Neural progenitor cell (in vitro differentiated cells): ENCODE measurements around the gene PTGER2. TPM values are rescaled to one million over a fixed set of nuclear protein-coding genes. Genes with fewer than 3 reads are reported as not detected.

Experiments used
- DNase-seq: peaks from one replicate; pipeline ENCODE4 v3.0.0-alpha.2; 2016; ENCODE audit warnings: low spot score
- H2AFZ ChIP-seq: fragments of 200-600 bp; sonication (generic); replicated peaks from 2 replicates; pipeline ENCODE4 v1.6.1; 2016; ENCODE audit warnings: antibody characterized with exemption
- H3F3A ChIP-seq: fragments of 200-600 bp; sonication (generic); 2 replicates; pipeline ENCODE4 v1.6.1; 2016; ENCODE audit warnings: antibody characterized with exemption, low read depth
- H3K27ac ChIP-seq: fragments of 200-600 bp; sonication (generic); 2 replicates; pipeline ENCODE4 v1.5.1; 2016; ENCODE audit warnings: mild to moderate bottlenecking
- H3K27me3 ChIP-seq: fragments of 200-600 bp; sonication (generic); 2 replicates; pipeline ENCODE4 v1.6.1; 2016; ENCODE audit warnings: mild to moderate bottlenecking, moderate library complexity
- H3K36me3 ChIP-seq: fragments of 200-600 bp; sonication (generic); 2 replicates; pipeline ENCODE4 v1.5.1; 2016
- H3K4me1 ChIP-seq: fragments of 200-600 bp; sonication (generic); 2 replicates; pipeline ENCODE4 v1.6.1; 2016; ENCODE audit warnings: mixed run types
- H3K4me2 ChIP-seq: fragments of 200-600 bp; sonication (generic); 2 replicates; pipeline ENCODE4 v1.6.1; 2016
- H3K4me3 ChIP-seq: fragments of 200-600 bp; sonication (generic); 2 replicates; pipeline ENCODE4 v1.5.1; 2016
- H3K79me2 ChIP-seq: fragments of 200-600 bp; sonication (generic); 2 replicates; pipeline ENCODE4 v1.6.1; 2016; ENCODE audit warnings: low read depth
- H3K9ac ChIP-seq: fragments of 200-600 bp; sonication (generic); 2 replicates; pipeline ENCODE4 v1.6.1; 2016
- H3K9me3 ChIP-seq: fragments of 200-600 bp; sonication (generic); 2 replicates; pipeline ENCODE4 v1.5.1; 2016; ENCODE audit warnings: low read depth
- H4K20me1 ChIP-seq: fragments of 200-600 bp; sonication (generic); 2 replicates; pipeline ENCODE4 v1.6.1; 2016; ENCODE audit warnings: low read depth
- H3K27ac Mint-ChIP-seq: 3 replicates; pipeline ENCODE4 v1.8.0; 2021; ENCODE audit warnings: mixed read lengths
- H3K27me3 Mint-ChIP-seq: 2 replicates; pipeline ENCODE4 v1.8.0; 2022; ENCODE audit warnings: low read depth, mild to moderate bottlenecking, inconsistent platforms, moderate library complexity, mixed read lengths; ENCODE audit not compliant: insufficient read depth
- H3K36me3 Mint-ChIP-seq: 3 replicates; pipeline ENCODE4 v1.8.0; 2021; ENCODE audit warnings: mixed read lengths
- H3K4me1 Mint-ChIP-seq: 3 replicates; pipeline ENCODE4 v1.8.0; 2021; ENCODE audit warnings: mixed read lengths
- H3K4me3 Mint-ChIP-seq: 3 replicates; pipeline ENCODE4 v1.8.0; 2021; ENCODE audit warnings: mild to moderate bottlenecking, moderate library complexity, mixed read lengths
- H3K9me3 Mint-ChIP-seq: 3 replicates; pipeline ENCODE4 v1.8.0; 2020; ENCODE audit warnings: mixed read lengths
- EZH2 ChIP-seq: fragments of 200-600 bp; sonication (generic); IDR thresholded peaks from 2 replicates; pipeline ENCODE4 v1.6.1; 2017; ENCODE audit warnings: antibody characterized with exemption, mild to moderate bottlenecking, moderate library complexity
- EZH2phosphoT487 ChIP-seq: fragments of 200-600 bp; sonication (generic); IDR thresholded peaks from 2 replicates; pipeline ENCODE4 v1.6.1; 2017; ENCODE audit warnings: antibody characterized with exemption
- total RNA-seq: library from RNA; depleted of rRNA; stranded (reverse); fragments of >200 nt; gene quantifications from 2 replicates; pipeline ENCODE4 v1.2.3, GENCODE V29; 2015; ENCODE audit warnings: low replicate concordance
- TF ChIP-seq, protein P1 (sequence below): fragments of 200-600 bp; sonication (generic); IDR thresholded peaks from 2 replicates; pipeline ENCODE4 v1.5.1; 2017; ENCODE audit warnings: antibody characterized with exemption, mild to moderate bottlenecking

The PTGER2 gene
- total RNA-seq, 1 donor from 2014 or later, result not detected

DNA sequence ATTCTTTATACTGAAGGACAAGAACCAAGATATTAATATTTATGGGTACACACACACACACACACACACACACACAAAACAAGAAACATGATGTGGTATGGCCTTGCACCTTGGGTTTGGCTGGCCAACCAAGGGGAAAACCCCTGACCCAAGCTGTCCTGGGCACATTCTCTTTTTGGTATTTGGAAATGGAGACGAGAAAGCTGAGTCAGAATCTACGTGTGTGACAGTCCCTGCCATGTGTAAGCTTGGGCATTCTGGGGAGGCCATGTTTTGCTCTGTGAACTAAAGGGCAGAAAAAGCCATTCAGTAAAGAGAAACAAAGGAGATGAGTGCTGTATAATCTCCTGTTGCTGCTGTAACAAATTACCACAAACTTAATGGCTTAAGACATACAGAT is 35.6 kb downstream of the PTGER2 start:
- Histone ChIP-seq H3K79me2 (no peaks in the 10 kb centered on the region), H2AFZ (no peak overlapping the region), H3K9me3 (no peaks in the 10 kb centered on the region), H3K4me2 (no peak overlapping the region), H3K27me3 (no peaks in the 10 kb centered on the region), H3K4me3 (no peak overlapping the region), H3K27ac (no peak overlapping the region), H3K9ac (no peak overlapping the region), H3F3A (no peaks in the 10 kb centered on the region), H3K4me1 (peaks cover 4% of the 10 kb centered on the region), H3K36me3 (no peaks in the 10 kb centered on the region), H4K20me1 (no peaks in the 10 kb centered on the region)
- no peak for DNase-seq
- no peaks in the 10 kb centered on the region for H3K36me3 Mint-ChIP-seq
- H3K9me3 Mint-ChIP-seq, result no peaks in the 10 kb centered on the region
- H3K27ac Mint-ChIP-seq, result no peak overlapping the region
- H3K27me3 Mint-ChIP-seq, result peaks cover 4% of the 10 kb centered on the region
- H3K4me3 Mint-ChIP-seq, result no peak overlapping the region
- TF ChIP-seq EZH2, result no peak
- no peak for TF ChIP-seq EZH2phosphoT487
- TF ChIP-seq, protein P1, sequence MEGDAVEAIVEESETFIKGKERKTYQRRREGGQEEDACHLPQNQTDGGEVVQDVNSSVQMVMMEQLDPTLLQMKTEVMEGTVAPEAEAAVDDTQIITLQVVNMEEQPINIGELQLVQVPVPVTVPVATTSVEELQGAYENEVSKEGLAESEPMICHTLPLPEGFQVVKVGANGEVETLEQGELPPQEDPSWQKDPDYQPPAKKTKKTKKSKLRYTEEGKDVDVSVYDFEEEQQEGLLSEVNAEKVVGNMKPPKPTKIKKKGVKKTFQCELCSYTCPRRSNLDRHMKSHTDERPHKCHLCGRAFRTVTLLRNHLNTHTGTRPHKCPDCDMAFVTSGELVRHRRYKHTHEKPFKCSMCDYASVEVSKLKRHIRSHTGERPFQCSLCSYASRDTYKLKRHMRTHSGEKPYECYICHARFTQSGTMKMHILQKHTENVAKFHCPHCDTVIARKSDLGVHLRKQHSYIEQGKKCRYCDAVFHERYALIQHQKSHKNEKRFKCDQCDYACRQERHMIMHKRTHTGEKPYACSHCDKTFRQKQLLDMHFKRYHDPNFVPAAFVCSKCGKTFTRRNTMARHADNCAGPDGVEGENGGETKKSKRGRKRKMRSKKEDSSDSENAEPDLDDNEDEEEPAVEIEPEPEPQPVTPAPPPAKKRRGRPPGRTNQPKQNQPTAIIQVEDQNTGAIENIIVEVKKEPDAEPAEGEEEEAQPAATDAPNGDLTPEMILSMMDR, result no peak
- peaks cover 5% of the 10 kb centered on the region for H3K4me1 Mint-ChIP-seq

DNA sequence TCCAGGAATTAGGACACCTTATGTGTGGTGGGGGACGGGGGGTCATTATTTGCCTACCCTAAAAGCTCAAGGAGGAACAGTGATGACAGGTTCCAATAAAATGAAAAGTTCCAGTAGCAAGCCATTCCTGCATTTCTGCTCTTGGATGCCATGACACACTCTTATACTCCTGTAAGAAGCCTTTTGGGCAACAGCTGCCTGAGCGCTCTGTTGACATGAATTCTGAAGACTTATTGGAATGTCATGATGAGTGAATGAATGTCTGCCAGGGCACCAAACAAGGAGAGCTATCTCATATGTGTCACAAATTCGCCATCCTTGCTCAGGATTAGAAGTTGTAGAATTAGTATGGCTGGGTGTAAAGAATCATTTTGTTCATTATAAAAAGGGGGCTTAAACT is 36.3 kb downstream of the PTGER2 start:
- no peaks in the 10 kb centered on the region for H3K9me3 Mint-ChIP-seq
- peaks cover 5% of the 10 kb centered on the region for H3K4me1 Mint-ChIP-seq
- Histone ChIP-seq H3K4me2 (no peak overlapping the region), H3K27ac (no peak overlapping the region), H3K27me3 (no peaks in the 10 kb centered on the region), H4K20me1 (no peaks in the 10 kb centered on the region), H3K4me1 (peaks cover 4% of the 10 kb centered on the region), H3K4me3 (no peak overlapping the region), H3K79me2 (no peaks in the 10 kb centered on the region), H3K9me3 (no peaks in the 10 kb centered on the region), H3K9ac (no peak overlapping the region), H3K36me3 (no peaks in the 10 kb centered on the region), H3F3A (no peaks in the 10 kb centered on the region), H2AFZ (no peak overlapping the region)
- no peaks in the 10 kb centered on the region for H3K36me3 Mint-ChIP-seq
- no peak for DNase-seq
- no peak overlapping the region for H3K4me3 Mint-ChIP-seq
- TF ChIP-seq EZH2 (no peak), EZH2phosphoT487 (no peak)
- TF ChIP-seq, protein P1, result no peak
- H3K27ac Mint-ChIP-seq, result no peak overlapping the region
- peaks cover 4% of the 10 kb centered on the region for H3K27me3 Mint-ChIP-seq

DNA sequence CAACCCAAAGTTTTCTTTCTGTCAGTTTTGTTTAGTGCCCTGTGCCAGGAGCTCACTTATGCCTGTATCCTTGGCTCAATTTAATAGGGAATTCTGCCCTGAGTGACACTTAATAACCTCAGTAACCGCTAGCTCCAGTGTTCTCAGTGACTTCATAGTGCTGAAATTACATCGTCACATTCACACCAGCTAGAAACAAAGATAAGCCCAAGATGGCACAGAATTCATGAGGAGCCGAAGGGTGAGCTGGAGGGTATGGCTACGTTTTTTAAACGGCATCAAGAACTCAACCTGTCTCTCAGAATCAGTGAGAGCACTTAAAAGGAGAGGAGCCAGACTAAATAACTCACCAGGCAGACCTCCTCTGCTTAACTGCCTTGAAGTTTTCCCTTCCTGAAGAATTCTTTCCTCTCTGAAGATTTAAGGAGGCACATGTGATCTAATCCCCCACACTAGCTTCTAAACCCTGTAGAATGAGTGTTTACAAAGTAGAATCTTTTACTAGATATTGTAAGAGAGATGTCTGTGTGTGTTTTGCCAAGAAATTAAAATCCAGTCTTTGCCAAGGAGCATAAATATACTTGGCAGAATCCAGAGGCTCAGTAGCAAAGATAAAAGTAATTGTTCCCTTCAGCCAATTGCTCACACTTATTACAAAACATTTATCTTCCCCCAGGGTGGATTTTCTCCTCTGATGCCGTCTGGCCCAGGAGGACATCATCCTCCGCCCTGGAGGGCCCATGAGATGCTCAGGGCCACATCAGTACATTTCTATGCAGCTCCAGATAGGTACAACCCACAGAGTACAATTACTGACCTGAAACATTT is 37.3 kb downstream of the PTGER2 start:
- no peak overlapping the region for H3K4me3 Mint-ChIP-seq
- H3K9me3 ChIP-seq, result no peaks in the 10 kb centered on the region
- TF ChIP-seq, protein P1, result no peak
- TF ChIP-seq EZH2, result no peak
- no peak for TF ChIP-seq EZH2phosphoT487
- peaks cover 5% of the 10 kb centered on the region for H3K4me1 Mint-ChIP-seq
- peaks cover 4% of the 10 kb centered on the region for H3K4me1 ChIP-seq
- peaks cover 4% of the 10 kb centered on the region for H3K27me3 Mint-ChIP-seq
- no peaks in the 10 kb centered on the region for H3K9me3 Mint-ChIP-seq
- H3K36me3 ChIP-seq, result no peaks in the 10 kb centered on the region
- no peak overlapping the region for H3K4me3 ChIP-seq
- no peaks in the 10 kb centered on the region for H3K36me3 Mint-ChIP-seq
- no peak for DNase-seq
- no peaks in the 10 kb centered on the region for H4K20me1 ChIP-seq
- no peak overlapping the region for H3K27ac ChIP-seq
- no peaks in the 10 kb centered on the region for H3K27me3 ChIP-seq
- peak overlapping the region; percentile 76 for H2AFZ ChIP-seq
- H3K79me2 ChIP-seq, result no peaks in the 10 kb centered on the region
- no peaks in the 10 kb centered on the region for H3F3A ChIP-seq
- no peak overlapping the region for H3K9ac ChIP-seq
- no peak overlapping the region for H3K4me2 ChIP-seq
- no peak overlapping the region for H3K27ac Mint-ChIP-seq
